Spleen (tissue), 13 donors: ENCODE data around the gene F13A1. TPM values are rescaled to one million over a fixed set of nuclear protein-coding genes. Genes with fewer than 3 reads are reported as not detected.

Source experiments
- DNase-seq: peaks from one replicate; pipeline ENCODE4 v3.0.0-alpha.2; 2020
- H3K27ac ChIP-seq, 8 donors: fragments of 200-600 bp; sonication (generic) in 7 of 8; 1 replicate in 4 of 8; 2 replicates in 4 of 8; pipeline versions ENCODE4 v1.5.0 to v1.8.0; 2016 to 2021; ENCODE audit warnings: inconsistent platforms in 4 of 8, mild to moderate bottlenecking in 4 of 8, moderate library complexity in 1 of 8
- H3K27me3 ChIP-seq, 7 donors: fragments of 200-600 bp; sonication (generic) in 6 of 7; replicated peaks in 1 of 7; 1 replicate in 4 of 7; 2 replicates in 3 of 7; pipeline versions ENCODE4 v1.5.0 to v1.8.0; 2016 to 2021; ENCODE audit warnings: inconsistent platforms in 3 of 7, mild to moderate bottlenecking in 1 of 7
- H3K36me3 ChIP-seq, 6 donors: fragments of 200-600 bp; sonication (generic) in 5 of 6; 1 replicate in 4 of 6; 2 replicates in 2 of 6; pipeline versions ENCODE4 v1.5.0 to v1.8.0; 2016 to 2021; ENCODE audit warnings: inconsistent platforms in 2 of 6
- H3K4me1 ChIP-seq, 6 donors: fragments of 200-600 bp; sonication (generic) in 5 of 6; 1 replicate in 3 of 6; 2 replicates in 3 of 6; pipeline versions ENCODE4 v1.5.0 to v1.8.0; 2016 to 2021; ENCODE audit warnings: inconsistent platforms in 3 of 6
- H3K4me3 ChIP-seq, 8 donors: fragments of 200-600 bp; sonication (generic) in 7 of 8; 1 replicate in 4 of 8; 2 replicates in 4 of 8; pipeline versions ENCODE4 v1.5.0 to v1.8.0; 2016 to 2021; ENCODE audit warnings: inconsistent platforms in 4 of 8, mild to moderate bottlenecking in 4 of 8, moderate library complexity in 2 of 8
- H3K9me3 ChIP-seq, 8 donors: fragments of 200-600 bp; sonication (generic) in 7 of 8; 1 replicate in 4 of 8; 2 replicates in 4 of 8; pipeline versions ENCODE4 v1.5.0 to v1.8.0; 2016 to 2021; ENCODE audit warnings: inconsistent platforms in 4 of 8
- POLR2A ChIP-seq, 3 donors: fragments of 450-650 bp; IDR thresholded peaks; one replicate each; pipeline ENCODE4 v1.5.1; 2017; ENCODE audit warnings: antibody characterized with exemption in 3 of 3, mild to moderate bottlenecking in 1 of 3
- POLR2AphosphoS5 ChIP-seq, 3 donors: sonication (generic); formaldehyde crosslinking; IDR thresholded peaks; one replicate each; pipeline ENCODE4 v1.5.1; 2017; ENCODE audit warnings: antibody characterized with exemption in 3 of 3
- WGBS, 5 donors: extraction: QIAGEN DNeasy Blood & Tissue Kit in 3 of 5; methylation state at CpG; one replicate each; pipeline versions ENCODE4 v1.1.5 to v1.1.7; 2013 to 2018; 5-methylcytosine and 5-hydroxymethylcytosine counted together
- intact Hi-C: fragments of 100-400 bp; cut with DNase I; formaldehyde crosslinking; loops from one replicate; pipeline ENCODE4 v1.15.0; 2023; ENCODE audit warnings: low total_unique reads
- long read RNA-seq, 2 donors: transcript quantifications; one replicate each; lab custom pipeline, GENCODE V29; 2026
- polyA plus RNA-seq, 3 donors: library from polyadenylated mRNA; stranded (reverse); fragments of 200-250 nt; gene quantifications; one replicate each; pipeline ENCODE4 v1.2.1, GENCODE V29; 2013
- total RNA-seq, 7 donors: library from RNA; depleted of rRNA in 3 of 7; stranded (reverse); fragments of >200 nt in 3 of 7; fragmentation: NEBNext Ultra II Directional in 4 of 7; extraction: Animal tissue kit (Norgen Biotek cat#: 25700) in 4 of 7; gene quantifications; one replicate each; pipeline versions ENCODE4 v1.1.0 to v1.2.1, GENCODE V29; 2016 to 2021
- TF ChIP-seq, protein P1 (sequence below), 11 experiments: fragments of 200-600 bp in 7 of 11; fragments of 450-650 bp in 4 of 11; sonication (generic) in 4 of 11; IDR thresholded peaks in 8 of 11; conservative IDR thresholded peaks in 3 of 11; 1 replicate in 7 of 11; 2 replicates in 4 of 11; pipeline versions ENCODE4 v1.4.0 to v1.8.0; 2016 to 2021; ENCODE audit warnings: antibody characterized with exemption in 11 of 11, inconsistent platforms in 4 of 11, mild to moderate bottlenecking in 1 of 11
- donor health status: healthy with polysubstance abuse.
- donor health status: DM: no; HTN: no; CAD: no; lungs with moderate emphysema.
- donor health status: DM: no; HTN: no; CAD: no.
- donor health status: Bipolar disorder and iron deficiency.
- donor health status: healthy.
- donor health status: DM: no; HTN: no; CAD: no.
- donor health status: DM: yes; HTN: yes; CAD: no.

The F13A1 gene
- total RNA-seq (10 to 100 TPM; 14.9 to 41.5 (median 28.6) TPM), polyA plus RNA-seq (1 to 10 TPM; 1.8 to 3.0 (median 2.5) TPM)
- long read RNA-seq, donor 1, transcript F13A1-201 (15 exons, 3,999 nt) = major isoform, 11 of 32 reads
- long read RNA-seq, donor 1, partial matches to known transcripts = 21 of 32 reads
- long read RNA-seq, donor 1, other reads (novel, unspliced or antisense) = 0 of 32 reads
- long read RNA-seq, donor 2, partial matches to known transcripts = 0 of 3 reads
- long read RNA-seq, donor 2, other reads (novel, unspliced or antisense) = 0 of 3 reads

DNA sequence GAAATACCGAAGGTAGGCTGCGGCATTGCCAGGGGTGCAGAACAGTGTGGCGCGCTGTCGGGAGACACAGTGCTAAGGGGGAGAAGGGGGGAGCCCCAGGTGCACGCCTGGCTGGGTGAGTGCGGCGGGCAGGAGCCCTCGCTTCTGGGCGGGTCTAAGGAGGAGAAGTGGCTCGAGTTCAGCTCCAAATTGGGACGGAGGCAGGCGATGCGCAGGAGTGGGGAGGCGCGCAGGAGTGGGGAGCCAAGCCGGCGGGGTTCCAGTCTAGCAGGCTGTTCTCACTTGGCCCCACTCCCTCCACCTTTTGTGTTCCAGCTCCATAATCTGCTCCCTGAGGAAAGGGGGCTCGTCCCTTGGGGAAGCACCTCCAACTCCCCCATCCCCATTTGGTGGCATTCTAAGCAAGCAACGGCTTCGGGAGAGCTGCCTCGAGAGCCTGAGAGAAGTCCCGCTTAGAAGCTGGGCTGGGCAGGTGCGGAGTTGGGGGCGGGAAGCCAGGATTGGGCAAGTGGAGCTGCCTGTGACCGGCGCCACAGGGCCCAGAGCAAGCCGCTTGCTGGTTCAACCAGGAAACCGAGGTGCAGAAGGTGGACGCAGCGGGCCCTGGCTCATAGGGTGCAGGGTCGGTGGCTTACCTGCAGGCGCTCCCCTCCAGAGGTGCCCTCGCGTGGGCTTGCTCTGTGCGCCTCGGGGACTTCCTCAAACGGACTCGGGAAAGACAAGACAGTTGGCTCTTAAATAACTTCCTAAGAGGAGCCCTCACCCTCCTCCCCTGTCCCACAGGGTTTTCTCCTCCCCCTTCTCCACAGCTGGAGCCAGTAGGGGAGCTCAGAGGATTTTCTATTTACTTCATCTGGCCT, at the start of gene F13A1:
TSS of gene F13A1 (minus strand) at position 711 of the 860 bp plus-strand sequence. CDS start 1,998 bp downstream, outside the sequence.
- DNase-seq = peak; percentile 83
- 5 to 10% (median 7%) methylated on average over 28 to 39 of the region's 39 CpGs for WGBS, 5 donors
- Histone ChIP-seq H3K4me1 (peaks cover 0 to 24% (median 7%) of the 10 kb centered on the region in 6 donors), H3K27me3 (peaks cover 6 to 66% (median 17%) of the 10 kb centered on the region in 7 donors), H3K4me3 (peak within 1 kb of the TSS in 5 of 8 donors; percentile 1 to 52 (median 6)), H3K9me3 (no peaks in the 10 kb centered on the region), H3K36me3 (no peaks in the 10 kb centered on the region), H3K27ac (no peak within 1 kb of the TSS)
- intact Hi-C loops = no loop called here
- TF ChIP-seq POLR2AphosphoS5 (IDR thresholded peaks at IDR 0.05) (no peak), POLR2A (IDR thresholded peaks at IDR 0.05) (no peak)
- TF ChIP-seq, protein P1, sequence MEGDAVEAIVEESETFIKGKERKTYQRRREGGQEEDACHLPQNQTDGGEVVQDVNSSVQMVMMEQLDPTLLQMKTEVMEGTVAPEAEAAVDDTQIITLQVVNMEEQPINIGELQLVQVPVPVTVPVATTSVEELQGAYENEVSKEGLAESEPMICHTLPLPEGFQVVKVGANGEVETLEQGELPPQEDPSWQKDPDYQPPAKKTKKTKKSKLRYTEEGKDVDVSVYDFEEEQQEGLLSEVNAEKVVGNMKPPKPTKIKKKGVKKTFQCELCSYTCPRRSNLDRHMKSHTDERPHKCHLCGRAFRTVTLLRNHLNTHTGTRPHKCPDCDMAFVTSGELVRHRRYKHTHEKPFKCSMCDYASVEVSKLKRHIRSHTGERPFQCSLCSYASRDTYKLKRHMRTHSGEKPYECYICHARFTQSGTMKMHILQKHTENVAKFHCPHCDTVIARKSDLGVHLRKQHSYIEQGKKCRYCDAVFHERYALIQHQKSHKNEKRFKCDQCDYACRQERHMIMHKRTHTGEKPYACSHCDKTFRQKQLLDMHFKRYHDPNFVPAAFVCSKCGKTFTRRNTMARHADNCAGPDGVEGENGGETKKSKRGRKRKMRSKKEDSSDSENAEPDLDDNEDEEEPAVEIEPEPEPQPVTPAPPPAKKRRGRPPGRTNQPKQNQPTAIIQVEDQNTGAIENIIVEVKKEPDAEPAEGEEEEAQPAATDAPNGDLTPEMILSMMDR (IDR thresholded peaks at IDR 0.05 in 8 of 11, conservative IDR thresholded peaks at IDR 0.05 in 3 of 11) = no peak

DNA sequence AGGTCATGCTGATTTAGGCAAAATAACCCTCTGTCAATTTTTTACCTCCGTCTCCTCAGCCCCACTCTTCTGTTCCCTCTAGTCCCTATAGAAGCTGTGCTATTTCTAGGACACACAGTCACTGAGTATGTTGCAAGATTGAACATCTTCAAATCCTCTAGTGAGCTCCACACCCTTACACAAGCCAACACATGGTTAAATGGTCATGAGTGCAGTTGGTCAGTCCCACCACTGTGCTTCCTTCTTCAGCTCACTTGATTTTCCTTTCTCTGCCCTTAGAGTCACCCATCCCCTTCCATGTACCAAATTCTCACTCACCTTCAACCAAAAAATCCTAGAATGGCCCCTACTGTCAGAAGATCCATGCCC, 48.2 kb upstream of the F13A1 start:
- Histone ChIP-seq H3K4me1 (no peaks in the 10 kb centered on the region), H3K9me3 (peaks cover 0 to 5% (median 1%) of the 10 kb centered on the region in 8 donors), H3K27ac (no peak overlapping the region), H3K27me3 (no peaks in the 10 kb centered on the region), H3K4me3 (no peak overlapping the region), H3K36me3 (no peaks in the 10 kb centered on the region)
- intact Hi-C loops = no loop called here
- TF ChIP-seq POLR2AphosphoS5 (IDR thresholded peaks at IDR 0.05) (no peak), POLR2A (IDR thresholded peaks at IDR 0.05) (no peak)
- TF ChIP-seq, protein P1 (IDR thresholded peaks at IDR 0.05 in 8 of 11, conservative IDR thresholded peaks at IDR 0.05 in 3 of 11) = no peak
- WGBS, 5 donors = 77 to 86% (median 82%) methylated on average over 1 of the region's 1 CpG
- DNase-seq = no peak

DNA sequence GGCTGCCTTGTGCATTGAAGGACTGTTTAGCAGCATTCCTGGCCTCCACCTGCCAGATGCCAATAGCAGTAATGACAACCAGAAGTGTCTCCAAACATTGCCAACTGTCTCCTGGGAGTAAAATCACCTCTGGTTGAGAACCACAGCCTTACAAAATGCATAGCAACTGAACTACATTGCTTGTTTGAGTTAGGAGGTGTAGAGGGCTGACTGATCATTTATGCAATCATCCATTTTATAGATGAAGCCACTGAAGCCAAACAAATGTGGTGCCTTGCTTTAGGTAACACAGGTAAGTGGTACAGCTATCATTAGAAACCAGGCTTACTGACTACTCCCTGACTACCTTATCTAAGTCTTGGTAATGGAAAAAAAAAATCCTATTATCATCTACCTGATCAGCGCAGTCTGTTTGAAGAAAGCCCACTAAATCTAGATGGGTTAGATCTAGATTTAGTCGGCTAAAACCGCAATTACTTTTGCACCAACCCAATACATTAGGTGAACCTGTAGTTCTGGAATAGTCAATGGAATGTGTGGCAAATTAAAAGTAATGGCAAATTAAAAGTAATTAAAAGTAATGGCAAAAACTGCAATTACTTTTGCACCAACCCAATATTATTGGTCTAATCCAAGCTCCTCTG, 47.7 kb upstream of the F13A1 start:
- 79 to 99% (median 96%) methylated on average over 3 of the region's 3 CpGs for WGBS, 5 donors
- DNase-seq = no peak
- H3K36me3 ChIP-seq = no peaks in the 10 kb centered on the region
- H3K27ac ChIP-seq = no peak overlapping the region
- H3K4me3 ChIP-seq = no peak overlapping the region
- no peaks in the 10 kb centered on the region for H3K27me3 ChIP-seq
- intact Hi-C loops = no loop called here
- H3K9me3 ChIP-seq = no peaks in the 10 kb centered on the region
- TF ChIP-seq, protein P1 (IDR thresholded peaks at IDR 0.05 in 8 of 11, conservative IDR thresholded peaks at IDR 0.05 in 3 of 11) = no peak
- no peaks in the 10 kb centered on the region for H3K4me1 ChIP-seq

DNA sequence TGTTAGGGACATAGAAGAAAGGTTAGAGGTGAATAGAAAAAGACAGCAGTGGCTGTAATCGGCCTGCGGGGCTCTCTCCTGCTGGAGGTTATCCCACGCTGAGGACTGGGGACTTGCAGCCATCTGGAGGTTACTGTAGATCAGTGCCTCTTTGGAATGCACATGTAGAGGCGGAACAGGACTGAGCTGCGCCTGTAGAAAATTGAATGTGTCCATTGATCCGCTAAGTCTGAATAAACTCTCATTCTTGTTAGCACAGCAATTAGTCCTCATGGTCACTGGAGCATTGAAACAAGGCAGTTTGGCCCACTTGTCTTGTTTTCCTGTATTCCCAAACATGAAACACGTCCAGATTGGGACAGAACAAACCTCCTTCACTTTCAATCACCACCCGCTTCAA, 46.3 kb upstream of the F13A1 start:
- Histone ChIP-seq H3K9me3 (no peaks in the 10 kb centered on the region), H3K4me3 (no peak overlapping the region), H3K27ac (no peak overlapping the region), H3K27me3 (no peaks in the 10 kb centered on the region), H3K4me1 (no peaks in the 10 kb centered on the region), H3K36me3 (no peaks in the 10 kb centered on the region)
- no peak for DNase-seq
- 73 to 86% (median 80%) methylated on average over 8 of the region's 8 CpGs for WGBS, 5 donors
- TF ChIP-seq, protein P1 (IDR thresholded peaks at IDR 0.05 in 8 of 11, conservative IDR thresholded peaks at IDR 0.05 in 3 of 11) = no peak
- TF ChIP-seq POLR2A (IDR thresholded peaks at IDR 0.05) = no peak
- TF ChIP-seq POLR2AphosphoS5 (IDR thresholded peaks at IDR 0.05) = no peak
- intact Hi-C loops = no loop called here
